HS-27A (cell line): ENCODE results near the gene NDUFAF5.
A peak's percentile ranks its signal among the peaks of the same experiment; 100 is the strongest.

Source experiments
- DNase-seq: peaks from one replicate; pipeline ENCODE4 v3.0.0-alpha.2; 2012; ENCODE audit warnings: low read depth, missing footprints

The NDUFAF5 gene

DNA sequence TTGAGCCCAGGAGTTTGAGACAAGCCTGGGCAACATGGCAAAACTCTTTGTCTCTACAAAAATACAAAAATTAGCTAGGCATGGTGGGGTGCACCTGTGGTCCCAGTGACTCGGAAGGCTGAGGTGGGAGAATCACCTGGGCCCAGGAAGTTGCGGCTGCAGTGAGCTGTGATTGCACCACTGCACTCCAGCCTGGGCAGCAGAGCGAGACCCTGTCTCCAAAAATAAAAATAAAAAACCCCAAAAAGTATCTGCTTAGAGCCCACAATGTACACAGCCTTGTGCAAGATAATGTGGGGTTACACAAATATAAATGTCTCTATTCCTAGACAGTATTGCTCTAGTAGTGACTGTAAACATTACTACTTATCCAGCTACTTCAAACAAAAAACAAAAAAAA, 6.0 kb upstream of the NDUFAF5 start:
- no peak for DNase-seq

DNA sequence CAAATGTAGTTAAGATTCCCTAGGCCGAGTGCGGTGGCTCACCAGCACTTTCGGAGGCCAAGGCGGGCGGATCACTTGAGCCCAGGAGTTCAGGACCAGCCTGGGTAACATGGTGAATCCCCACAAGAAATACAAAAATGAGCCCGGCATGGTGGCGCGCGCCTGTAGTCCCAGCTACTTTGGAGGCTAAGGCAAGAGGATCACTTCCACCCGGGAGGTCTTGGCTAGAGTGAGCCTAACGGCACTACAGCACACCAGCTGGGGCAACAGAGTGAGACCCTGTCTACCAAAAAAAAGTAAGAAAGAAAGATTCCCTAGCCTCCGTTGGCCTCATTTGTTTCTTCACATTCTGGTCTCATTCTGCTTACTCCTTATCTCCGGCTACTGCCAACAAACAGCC, 1.3 kb upstream of the NDUFAF5 start:
- no peak for DNase-seq

DNA sequence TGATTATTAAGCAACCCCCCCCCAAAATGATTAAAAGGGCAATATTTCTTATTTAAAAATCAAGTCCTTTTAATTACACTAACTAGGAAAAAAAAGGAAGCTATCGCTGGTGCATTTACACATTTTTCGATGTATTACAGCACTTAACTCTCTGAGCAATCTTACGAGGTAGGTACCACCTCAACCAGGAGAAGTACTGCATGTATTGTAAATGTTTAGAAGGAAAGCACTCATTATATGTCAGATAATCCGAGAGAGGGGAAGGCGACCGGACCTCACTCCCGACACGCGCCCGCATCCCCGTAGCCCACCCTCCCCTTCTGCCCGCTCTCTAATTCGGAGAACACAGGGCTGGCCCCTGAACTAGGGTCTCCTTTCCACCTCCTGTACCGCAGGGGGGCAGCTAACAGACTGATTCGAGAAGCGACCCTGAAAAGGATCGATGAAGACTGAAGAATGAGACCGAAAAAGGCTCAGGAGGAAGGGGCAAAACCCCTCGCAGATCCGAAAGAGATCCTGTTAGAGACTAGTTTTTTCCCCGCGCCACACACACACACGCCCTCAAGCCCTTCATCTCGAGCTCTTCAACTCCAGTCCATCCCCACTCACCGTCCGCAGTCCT, 446 bp upstream of the NDUFAF5 start:
- no peak for DNase-seq

DNA sequence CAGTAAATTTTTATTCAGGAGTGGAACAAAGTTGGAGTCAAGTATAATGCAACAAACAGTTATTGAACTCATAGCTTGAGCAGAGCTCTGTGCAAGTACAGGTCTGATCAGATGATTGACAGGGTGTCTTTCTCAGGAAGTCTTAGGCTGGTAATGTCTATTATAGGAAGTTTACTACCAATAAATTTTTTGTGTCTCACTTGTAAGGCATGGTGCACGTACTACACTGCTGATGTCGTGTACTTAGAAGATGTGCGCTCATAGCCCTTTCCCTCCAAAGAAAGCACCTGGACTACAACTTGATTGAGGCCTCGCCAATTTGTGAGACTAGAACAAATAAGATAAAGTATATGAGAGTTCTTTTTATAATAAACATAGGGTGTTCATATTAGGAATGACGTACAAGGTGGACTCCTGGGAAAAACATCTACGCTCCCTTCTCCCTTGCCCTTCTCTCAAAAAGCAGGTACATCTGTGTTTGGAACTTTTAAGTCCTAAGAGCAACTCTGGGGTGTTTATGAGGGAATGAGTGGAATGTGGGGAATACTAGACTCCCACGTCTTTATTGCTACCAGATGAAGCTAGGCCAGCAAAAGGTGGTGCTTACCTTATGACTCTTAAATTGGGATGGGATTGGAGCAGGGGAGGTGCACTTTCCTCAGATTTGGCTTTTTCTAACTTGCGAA, 1.5 kb downstream of the NDUFAF5 start:
- DNase-seq: no peak

DNA sequence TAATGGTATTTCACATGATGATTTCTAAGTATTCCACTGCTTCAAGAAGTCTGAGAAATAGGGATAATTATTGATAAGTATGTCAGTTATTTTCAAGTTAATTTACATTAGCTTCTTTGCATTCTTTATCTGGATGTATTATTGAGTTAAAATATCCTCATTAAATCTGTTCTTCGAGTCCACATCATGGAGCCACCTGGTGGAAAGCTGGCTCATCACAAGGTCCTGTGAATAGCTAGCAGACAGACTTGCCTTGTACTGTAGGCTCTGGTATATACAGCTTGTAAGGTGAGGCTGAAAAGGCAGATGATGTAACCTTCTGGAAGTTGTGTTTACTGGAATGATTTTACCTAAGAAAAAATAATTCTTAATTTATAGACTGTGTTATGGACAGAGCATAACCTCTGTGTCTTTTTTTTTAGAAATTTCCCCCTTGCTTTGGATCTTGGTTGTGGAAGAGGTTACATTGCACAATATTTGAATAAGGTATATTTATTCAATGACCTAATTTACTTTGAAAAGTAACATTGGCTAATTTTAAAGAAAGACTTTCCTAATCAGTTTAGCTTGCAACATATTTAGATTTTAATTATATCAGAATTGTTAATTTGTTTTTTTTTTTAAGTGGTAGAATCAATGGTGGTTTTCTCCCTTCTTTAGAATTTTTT, 3.5 kb downstream of the NDUFAF5 start:
- no peak for DNase-seq

DNA sequence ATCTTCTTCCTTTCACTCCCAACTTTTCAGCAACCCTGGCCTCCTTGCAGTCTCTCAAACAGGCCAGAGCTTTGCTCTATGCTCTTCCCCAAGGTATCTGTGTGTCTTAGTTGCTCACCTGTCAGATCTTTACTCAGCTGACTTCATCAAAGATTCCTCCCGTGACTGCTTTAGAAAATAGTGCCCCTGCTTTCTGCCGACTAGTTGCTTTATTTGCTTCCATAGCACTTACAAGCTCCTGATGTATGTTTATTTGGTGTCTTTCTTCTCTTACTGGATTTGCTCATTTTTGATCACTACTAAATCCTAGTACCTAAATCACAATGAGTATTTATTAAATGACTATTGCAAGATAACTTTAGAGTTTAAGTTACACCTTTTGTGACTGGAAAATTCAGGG, 5.9 kb downstream of the NDUFAF5 start:
- DNase-seq: no peak

DNA sequence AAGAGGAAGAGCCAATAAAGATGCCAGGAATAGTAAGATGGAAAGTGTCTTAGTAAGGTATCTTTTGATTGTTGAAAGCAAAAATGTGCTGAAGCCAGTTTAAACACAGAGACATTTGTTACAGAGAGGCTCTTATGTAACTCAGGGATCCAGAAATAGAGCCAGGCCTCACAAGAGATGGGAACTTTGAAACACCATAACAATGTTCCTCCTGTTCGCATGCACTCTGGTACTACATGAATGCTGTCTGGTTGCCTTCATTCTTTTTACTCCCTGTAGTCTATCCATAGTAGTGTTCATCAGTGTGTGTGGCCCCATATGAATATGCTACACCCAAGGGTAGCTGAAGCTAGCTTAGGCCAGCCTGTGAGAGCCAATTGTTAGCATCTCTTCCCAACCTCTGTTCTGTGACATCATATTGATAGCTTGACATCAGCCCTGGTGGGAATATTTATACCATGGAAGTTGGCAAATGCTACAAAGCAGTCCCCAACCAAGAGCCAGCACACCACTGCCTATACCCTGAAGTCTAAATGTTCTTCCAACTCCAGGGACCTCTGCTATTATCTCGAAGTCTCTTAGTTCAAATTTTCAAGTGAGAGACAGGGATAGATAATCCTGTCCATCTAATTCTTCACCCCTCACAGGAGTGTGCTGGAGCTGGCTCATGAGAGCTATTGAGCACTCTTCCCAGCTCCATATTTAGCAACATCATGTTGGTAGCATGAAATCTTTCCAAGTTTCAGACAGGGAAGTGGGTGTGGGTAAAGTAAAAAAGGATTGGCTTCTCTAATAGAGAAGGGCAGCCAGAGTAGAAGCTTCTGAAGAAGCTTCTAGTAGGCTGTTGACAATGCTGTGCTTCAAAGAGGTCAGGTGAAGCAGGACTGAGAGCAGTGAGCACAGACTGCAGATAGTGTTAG, 7.0 kb downstream of the NDUFAF5 start:
- DNase-seq: no peak

DNA sequence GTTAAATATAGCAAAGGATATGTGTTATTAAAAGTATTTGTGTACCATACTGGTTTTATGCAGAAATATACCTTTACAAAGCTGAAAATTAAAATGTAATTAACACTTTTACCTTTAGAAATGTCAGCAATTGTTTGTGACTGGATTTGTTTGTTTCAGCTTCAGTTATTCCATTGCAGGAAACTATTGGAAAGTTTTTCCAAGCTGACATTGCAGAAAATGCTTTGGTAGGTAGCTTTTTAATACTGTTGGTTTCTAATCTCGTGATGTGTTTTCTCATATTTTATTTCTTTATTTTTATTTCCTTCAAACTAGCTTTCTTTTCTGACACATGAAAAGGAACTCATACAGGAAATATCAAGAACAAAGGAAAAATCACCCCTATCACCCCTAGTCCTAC, 8.2 kb downstream of the NDUFAF5 start:
- DNase-seq: no peak

DNA sequence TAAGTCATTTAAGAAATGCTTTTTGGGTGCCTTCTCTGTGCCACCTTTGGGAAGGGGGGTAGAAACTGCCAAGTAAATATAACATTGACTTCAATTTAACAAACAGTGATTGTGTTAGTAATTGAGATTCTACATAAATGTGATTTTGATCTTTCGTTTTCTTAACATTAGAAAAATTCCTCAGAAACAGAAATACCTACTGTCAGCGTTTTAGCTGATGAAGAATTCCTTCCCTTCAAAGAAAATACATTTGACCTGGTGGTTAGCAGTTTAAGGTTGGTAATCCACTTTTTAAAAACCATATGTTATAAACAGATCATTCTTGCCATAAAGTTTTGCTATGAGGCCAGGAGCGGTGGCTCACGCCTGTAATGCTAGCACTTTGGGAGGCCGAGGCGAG, 9.8 kb downstream of the NDUFAF5 start:
- DNase-seq: no peak

DNA sequence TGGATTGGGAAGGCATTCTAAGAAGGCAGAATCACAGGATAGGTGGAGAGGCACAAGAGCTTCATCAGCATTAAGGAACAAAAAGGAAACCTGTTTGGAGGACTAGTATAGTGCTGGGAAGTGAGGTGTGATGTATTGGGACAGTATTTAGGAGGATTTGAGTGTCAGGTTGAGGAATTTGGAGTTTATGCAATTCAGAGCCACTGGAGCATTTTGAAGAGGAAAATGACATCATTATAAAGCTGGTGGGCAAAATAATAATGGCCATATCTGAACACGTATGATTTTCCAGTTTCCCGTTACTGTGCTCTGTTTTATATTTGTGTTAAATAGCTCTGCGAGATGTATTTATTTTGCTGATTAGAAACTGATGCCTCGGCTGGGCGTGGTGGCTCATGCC, 14.2 kb downstream of the NDUFAF5 start:
- no peak for DNase-seq

DNA sequence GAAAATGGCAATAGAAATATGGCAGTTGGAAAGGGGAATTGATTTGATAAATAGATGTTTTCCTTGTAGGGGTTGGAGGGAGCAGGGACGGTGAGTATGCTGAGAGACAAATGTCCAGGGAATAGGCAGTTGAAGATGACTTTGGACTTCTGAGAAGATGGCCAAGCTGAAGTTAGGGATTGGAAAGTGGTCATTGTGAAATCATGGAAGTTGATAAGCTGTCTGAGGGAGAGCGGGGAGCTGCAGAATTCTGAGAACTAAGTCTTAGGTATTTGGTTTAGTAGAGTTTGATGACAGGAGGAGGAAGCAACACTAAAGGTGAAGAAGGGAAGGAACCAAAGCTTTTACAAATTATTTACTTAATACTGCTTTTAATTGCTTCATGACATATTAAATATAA, 15.1 kb downstream of the NDUFAF5 start:
- DNase-seq: no peak

DNA sequence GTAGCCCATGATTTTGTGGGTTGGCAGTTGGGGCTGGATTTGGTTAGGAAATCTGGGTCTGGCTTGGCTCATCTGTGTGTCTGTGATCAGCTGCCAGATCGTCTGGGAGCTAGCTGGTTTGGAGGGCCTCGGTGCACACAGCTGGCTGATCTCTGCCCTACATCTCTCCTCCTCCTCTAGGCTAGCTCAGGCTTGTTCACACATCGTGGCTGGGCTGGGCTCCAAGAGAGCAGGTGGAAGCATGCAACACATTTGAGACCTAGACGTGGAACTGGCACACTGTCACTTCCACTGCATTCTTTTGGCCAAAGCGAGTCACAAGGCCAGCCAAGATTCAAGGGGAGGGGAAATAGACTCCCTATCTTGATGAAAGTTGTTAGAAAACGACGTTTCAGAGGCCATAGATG, 15.9 kb downstream of the NDUFAF5 start:
- DNase-seq: peak; percentile 20

DNA sequence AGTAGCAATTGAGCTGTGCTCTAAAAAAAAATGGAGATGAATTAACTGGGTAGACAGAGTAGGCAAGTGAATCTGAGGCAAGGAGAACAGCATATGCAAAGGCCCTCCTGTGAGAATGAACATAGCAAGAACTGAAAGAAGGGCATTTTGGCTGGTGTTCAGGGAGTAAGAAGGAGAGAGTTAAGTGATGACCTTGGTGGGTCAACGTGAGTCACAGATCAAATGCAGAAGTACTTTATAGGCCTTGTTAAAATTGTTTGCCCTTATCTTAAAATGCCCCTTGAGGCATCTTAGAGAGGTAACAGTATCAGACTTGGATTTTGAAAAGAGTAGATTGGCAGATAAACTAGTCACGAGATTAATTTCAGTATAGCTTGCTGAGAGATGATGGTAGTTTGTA, 24.5 kb downstream of the NDUFAF5 start:
- no peak for DNase-seq

DNA sequence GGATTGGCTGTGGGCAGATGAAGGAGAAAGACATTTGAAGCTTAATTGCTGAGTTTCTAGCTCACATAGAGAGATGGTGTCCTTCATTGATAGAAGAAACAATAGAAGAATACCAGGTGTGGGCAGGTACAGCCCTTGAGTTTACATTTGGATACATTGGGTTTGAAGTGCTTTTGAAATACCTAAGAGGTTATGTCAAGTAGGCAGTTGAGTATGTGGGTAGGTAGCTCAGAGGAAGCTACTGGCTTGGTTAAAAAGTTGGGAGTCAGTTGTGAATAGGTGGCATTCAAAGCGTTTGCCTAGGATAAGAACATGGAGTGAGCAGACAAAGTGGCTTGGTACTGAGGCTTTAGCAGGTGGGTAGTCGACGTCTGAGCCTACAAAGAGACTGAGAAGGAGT, 25.0 kb downstream of the NDUFAF5 start:
- DNase-seq: no peak

DNA sequence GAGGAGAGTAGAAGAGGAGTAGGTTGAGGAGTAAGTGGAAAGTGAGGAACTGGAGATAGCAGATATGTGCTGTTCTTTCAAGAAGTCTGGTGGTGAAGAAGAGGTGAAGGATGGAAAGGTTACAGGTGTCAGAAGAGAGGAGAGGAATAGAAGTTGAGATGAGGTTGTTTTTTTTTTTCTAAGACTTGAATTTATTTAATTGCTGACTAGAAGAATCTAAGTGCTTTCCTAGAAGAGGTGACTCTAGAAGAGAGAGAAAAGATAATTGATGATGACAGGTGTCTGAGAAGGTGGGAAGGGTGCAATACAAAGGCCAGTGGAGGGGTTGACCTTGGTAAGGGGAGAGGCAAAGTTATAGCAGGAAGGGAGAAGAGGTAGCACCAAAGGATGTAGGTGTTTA, 25.6 kb downstream of the NDUFAF5 start:
- no peak for DNase-seq

DNA sequence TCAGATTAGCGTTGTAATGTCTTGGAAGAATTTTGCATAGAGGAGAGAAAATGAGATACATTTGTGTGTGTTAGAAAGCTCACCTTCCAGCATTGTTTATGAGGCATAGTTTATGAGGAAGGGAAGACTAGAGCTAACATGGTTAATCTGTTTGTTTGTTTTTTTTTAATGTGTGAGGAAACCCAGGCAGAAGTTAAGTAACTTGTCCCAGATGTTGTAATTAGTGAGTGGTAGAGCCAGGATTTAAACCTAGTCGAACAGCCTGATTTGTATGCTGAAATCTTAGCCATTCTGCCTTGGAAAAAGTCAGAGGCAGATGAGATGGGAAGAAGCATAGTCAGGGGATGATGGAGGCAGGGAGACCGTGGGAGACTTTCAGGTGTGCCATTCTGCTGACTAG, 29.1 kb downstream of the NDUFAF5 start:
- DNase-seq: no peak

DNA sequence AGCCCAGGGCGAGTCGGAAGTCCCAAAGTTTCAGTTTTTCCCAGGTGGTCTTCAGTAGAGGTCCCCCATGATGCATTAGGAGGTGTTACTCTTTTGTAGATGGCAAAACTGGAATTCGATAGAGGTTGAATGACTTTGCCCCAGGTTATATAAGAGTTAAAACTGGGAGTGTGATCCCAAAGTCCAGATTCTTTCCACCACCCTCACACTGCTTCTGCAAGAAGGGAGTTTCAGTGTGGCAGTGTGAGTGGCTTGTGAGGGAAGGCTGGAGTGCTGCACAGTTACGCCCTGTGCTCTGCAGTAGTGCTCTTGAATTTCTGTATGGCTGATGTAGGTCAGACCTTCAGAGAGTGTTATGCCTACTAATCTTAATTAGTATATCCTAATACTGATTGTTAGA, 29.8 kb downstream of the NDUFAF5 start:
- DNase-seq: no peak

DNA sequence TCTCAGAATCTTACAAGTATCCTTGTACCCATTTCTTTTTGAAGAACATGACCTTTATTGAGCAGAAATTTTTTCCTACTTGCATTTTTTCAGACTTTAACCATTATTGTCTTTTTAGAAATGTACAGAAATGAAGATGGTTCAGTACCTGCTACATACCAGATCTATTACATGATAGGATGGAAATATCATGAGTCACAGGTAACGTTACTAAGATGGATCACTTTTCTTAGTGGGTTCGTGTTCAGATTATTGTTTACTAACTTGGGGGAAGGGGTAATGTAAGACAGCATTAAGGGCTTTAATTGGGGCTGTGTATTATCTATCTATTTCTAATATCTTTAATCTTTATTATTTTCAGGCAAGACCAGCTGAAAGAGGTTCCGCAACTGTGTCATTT, 31.9 kb downstream of the NDUFAF5 start:
- DNase-seq: no peak

DNA sequence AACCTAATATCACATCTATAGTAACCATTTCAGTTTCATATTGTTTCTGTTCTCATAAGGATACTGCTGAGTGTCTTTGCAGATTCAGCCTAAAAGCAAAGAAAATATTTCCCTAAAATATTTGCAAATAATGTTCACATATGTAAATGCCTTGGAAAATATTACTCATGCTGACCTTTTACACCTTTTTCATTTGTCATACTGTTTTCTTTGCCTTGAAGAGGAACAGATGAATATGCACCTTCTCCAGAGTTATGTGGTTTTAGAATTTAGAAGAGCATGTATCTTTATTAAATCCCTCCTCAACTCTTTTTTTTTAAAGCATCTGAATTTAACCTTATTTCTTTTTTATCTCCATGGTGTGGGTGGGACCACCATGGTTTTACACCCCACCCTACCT, 32.5 kb downstream of the NDUFAF5 start:
- DNase-seq: no peak

DNA sequence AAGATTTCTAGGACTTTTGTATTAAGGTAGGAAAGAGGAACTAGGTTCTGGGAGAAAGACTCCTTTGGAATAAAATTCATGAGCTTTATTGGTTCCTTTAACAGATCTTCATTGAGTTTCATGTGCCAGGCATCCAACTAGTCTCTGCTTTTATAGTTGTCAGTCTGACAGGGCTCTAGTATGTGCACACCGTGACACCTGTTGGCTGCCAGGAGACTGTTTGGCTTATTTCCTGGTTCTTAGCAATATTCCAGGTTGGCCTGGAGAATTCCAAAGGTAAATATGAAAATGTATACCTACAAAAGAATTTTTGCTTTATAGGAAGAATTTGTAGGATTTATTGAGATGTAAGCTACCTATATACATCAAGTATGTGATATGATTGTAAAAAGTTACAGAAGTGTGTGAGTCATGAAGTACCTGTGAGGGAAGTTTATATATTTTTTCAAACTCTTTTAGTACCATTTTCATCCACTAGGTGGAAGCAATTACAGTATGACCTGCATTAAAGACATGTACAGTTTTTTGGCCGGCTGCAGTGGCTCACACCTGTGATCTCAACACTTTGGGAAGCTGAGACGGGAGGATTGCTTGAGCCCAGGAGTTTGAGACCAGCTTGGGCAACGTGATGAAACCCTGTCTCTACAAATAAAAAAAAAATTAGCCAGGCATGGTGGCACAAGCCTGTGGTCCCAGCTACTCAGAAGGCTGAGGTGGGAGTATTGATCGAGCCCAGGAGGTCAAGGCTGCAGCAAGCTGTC, 35.2 kb downstream of the NDUFAF5 start:
- DNase-seq: peak; percentile 24

DNA sequence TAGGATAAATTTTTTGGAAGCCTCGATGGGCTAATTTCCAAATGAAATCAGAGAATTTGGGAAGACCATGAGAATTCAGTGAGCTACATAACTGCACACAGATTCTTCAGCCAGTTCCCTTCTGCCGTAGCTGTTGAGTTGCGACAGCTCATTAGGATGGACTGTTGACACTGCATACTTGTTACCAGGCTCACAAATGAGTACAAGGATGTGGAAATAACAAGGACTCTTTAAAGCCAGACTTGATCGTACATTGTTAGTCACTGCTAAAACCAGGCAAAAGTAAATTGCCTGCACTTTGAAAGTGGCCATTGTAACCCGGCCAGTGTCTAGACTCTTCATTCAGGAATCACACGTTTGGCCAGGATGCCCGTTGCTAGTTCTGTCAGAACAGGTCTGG, 37.0 kb downstream of the NDUFAF5 start:
- DNase-seq: no peak

DNA sequence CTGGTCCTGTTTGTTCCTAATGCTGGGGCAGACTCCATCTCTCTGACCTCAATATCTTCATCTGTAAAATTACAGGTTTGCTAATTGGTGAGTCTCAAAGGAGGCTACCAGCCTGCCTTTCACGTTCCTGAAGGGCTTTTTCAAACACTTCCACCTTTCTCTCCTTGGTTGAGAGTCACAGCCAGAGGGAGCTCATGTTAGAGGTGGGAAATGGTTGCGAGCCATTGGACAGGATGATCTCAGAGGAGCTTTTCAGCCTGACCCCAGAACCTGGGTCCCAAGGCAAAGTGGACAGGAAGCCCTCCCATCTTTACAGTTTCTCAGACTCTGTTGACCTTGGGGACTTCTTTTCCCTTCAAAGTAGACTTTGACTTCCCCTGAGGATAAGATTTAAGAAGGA, 37.6 kb downstream of the NDUFAF5 start:
- no peak for DNase-seq
